HG02870 (cell line): Measurements from ENCODE around the gene ZNF606.

Experiments
- ATAC-seq: cut with Tn5 transposase; IDR thresholded peaks from one replicate; pipeline ENCODE4 v1.9.1; 2021; ENCODE audit warnings: mild to moderate bottlenecking, moderate library complexity; ENCODE audit not compliant: unreplicated experiment

Gene ZNF606

GRCh38 chr19:57934820-57935665, 67.6 kb downstream of the ZNF606 start, which contains the start of gene ZNF418:
ZNF418 (minus strand) TSS chr19:57935402; CDS start chr19:57933822, 1,580 bp downstream.
- no peak for ATAC-seq

GRCh38 chr19:57927587-57927986, 75.0 kb downstream of the ZNF606 start:
- no peak for ATAC-seq
